Fibroblast of pulmonary artery (primary cell): ENCODE data around the gene MEP1A.
A peak's percentile ranks its signal among the peaks of the same experiment; 100 is the strongest.

ENCODE experiments used
- DNase-seq: peaks from one replicate; pipeline ENCODE4 v3.0.0-alpha.2; 2010; ENCODE audit warnings: low read depth
- H3K4me3 ChIP-seq: replicated peaks from 2 replicates; pipeline ENCODE4 v1.5.1; 2011; ENCODE audit warnings: low read depth, mild to moderate bottlenecking, control low read depth, low read length, moderate library complexity
- CTCF ChIP-seq: IDR thresholded peaks from 2 replicates; pipeline ENCODE4 v1.5.1; 2011; ENCODE audit warnings: mild to moderate bottlenecking, control low read depth, low read length, inconsistent platforms; ENCODE audit errors: missing control alignments

The MEP1A gene

GRCh38 chr6:46862381-46862780 lies 69.2 kb downstream of the MEP1A start:
- DNase-seq, result no peak
- H3K4me3 ChIP-seq, result no peak overlapping the region
- peak; percentile 1 for TF ChIP-seq CTCF

GRCh38 chr6:46863791-46864190 lies 70.6 kb downstream of the MEP1A start:
- TF ChIP-seq CTCF, result no peak
- H3K4me3 ChIP-seq, result no peak overlapping the region
- no peak for DNase-seq

GRCh38 chr6:46865221-46865620 lies 72.0 kb downstream of the MEP1A start:
- DNase-seq, result no peak
- no peak for TF ChIP-seq CTCF
- H3K4me3 ChIP-seq, result no peak overlapping the region

GRCh38 chr6:46867411-46867810 lies 74.2 kb downstream of the MEP1A start:
- TF ChIP-seq CTCF, result no peak
- DNase-seq, result no peak
- H3K4me3 ChIP-seq, result no peak overlapping the region

GRCh38 chr6:46876126-46876525 lies 82.9 kb downstream of the MEP1A start:
- H3K4me3 ChIP-seq, result no peak overlapping the region
- DNase-seq, result peak; percentile 87
- no peak for TF ChIP-seq CTCF

GRCh38 chr6:46879003-46879402 lies 85.8 kb downstream of the MEP1A start:
- no peak for DNase-seq
- H3K4me3 ChIP-seq, result no peak overlapping the region
- no peak for TF ChIP-seq CTCF

GRCh38 chr6:46882645-46883044 lies 89.5 kb downstream of the MEP1A start:
- no peak overlapping the region for H3K4me3 ChIP-seq
- DNase-seq, result no peak
- TF ChIP-seq CTCF, result no peak
